Medulla oblongata (tissue), 1 donor: ENCODE results near the gene S1PR3.

Experiments
- DNase-seq: peaks from one replicate; pipeline ENCODE4 v3.0.0-alpha.2; 2015; ENCODE audit errors: extremely low spot score

Gene S1PR3

DNA sequence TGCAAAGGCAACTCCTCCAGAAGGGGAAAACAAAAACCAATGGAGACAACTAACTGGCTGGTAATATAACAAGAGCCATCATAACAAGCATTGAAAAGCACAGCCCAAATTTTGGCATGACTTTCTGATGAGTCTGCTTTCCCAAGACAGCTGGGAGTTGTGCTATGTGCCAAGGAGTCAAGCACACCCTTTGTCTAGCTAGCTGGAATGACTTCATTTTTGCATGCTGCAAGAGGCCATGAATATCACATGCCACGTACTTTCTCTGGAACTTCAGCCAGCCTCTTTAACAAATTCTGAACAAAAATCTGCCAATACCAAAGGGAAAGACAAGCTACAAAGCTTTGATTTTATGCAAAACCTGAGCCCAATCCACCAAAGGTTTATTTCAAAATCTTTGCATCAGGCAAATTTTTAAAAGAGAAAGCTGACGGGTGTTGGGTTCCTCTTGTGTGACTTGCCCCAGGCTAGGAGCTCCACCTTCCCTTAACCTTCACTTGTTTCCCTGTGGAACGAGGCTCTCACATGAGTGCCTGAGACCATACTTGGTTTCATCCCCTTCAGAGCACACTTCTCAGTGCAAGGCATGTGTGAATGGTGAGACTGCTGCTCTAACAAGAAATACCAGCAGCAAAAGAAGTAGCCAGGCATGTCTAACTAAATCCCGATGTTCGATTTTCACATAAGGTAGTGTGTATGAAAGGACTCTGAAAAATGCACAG, 47.3 kb downstream of the S1PR3 start:
- peak; percentile 79 for DNase-seq

GRCh38 chr9:89039104-89039465, 47.8 kb downstream of the S1PR3 start:
- no peak for DNase-seq

GRCh38 chr9:89039664-89040063, 48.4 kb downstream of the S1PR3 start:
- no peak for DNase-seq

DNA sequence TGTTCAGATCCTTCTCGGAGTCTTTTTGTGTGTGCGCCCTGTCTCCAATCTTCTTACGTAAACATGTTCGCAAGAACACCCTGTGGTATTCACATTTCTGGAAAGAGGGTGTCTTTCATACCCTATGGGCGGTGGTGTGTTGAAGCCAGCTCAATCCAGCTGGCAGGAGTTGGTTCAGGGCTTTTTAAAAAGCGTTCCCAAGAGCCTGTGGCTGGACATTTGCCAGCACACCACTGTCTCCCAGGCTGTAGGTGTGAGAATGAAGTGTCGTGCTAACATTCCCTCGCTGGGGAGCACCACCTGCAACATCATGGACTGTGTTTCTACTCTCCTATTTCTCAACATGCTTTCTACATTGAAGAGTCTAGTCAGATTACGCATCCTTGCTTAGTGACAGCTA, 51.7 kb downstream of the S1PR3 start:
- DNase-seq: no peak

DNA sequence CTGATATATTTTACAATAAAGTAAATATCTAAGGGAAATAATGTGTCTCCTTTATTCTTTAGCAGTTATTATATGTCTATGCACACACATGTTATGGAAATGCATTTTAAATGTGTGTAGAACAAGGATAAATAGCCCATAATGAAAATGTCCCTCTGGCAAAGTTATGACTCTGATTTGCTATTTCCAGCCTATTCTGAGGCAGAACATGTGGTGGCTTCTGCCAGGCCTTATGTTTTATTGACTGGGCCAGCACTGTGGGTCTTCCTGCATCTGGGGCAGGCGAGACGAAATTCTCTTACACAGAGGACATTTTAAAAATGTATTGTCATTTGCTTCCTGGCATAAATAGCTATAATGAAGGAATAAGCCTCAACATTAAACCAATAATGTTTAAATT, 52.8 kb downstream of the S1PR3 start:
- DNase-seq: no peak

- DNase-seq: no peak
Measured at GRCh38 chr9:89044881-89045280, 53.6 kb downstream of the S1PR3 start.

- DNase-seq: no peak
Measured at GRCh38 chr9:89046832-89047231, 55.6 kb downstream of the S1PR3 start.

DNA sequence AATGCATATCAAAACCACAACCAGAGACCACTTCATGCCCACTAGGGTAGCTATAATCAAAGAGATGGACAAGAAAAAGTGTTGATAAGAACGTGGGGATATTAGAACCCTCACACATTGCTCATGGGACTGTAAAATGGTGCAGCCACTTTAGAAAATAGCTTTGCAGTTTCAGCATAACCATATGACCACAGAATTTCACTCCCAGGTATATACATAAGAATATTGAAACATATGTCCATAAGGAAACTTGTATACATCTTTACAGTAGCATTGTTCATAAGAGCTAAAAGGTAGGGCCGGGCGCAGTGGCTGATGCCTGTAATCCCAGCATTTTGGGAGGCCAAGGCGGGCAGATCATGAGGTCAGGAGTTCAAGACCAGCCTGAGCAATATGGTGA, 56.4 kb downstream of the S1PR3 start:
- DNase-seq: no peak

DNA sequence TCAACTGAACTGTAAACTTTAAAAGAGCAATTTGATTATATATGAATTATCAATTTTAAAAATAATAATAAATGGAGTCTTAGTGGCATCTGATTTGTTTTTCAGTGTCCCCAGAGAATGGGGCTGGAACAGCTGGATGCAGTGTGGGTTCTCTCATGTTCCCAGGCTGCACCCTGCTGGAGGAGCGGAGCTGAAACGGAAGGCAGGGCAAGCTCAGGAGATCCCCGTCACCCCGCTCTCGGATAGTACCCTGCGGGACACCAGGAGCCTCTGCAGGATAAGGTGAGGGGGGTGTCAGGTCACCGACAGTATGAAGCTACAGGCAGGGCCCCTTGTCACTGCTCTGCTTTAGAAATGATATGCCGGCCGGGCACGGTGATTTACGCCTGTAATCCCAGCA, 57.3 kb downstream of the S1PR3 start:
- DNase-seq: no peak

DNA sequence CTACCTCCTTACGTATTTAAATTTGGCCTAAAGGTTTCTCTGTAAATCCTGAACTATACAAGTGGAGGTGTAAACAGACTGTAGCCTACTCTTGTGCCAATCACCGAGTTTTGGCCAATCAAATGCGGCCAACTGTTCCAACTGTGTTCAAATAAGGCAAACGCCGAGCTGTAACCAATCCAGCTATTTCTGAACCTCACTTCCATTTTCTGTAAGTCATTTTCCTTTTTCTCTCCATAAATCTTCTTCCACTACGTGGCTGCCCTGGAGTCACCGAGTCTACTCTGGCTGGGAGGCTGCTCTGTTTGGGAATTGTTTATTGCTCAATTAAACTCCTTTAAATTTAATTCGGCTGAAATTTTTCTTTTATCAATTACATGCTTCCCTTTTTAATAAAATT, 58.4 kb downstream of the S1PR3 start:
- DNase-seq: no peak

DNA sequence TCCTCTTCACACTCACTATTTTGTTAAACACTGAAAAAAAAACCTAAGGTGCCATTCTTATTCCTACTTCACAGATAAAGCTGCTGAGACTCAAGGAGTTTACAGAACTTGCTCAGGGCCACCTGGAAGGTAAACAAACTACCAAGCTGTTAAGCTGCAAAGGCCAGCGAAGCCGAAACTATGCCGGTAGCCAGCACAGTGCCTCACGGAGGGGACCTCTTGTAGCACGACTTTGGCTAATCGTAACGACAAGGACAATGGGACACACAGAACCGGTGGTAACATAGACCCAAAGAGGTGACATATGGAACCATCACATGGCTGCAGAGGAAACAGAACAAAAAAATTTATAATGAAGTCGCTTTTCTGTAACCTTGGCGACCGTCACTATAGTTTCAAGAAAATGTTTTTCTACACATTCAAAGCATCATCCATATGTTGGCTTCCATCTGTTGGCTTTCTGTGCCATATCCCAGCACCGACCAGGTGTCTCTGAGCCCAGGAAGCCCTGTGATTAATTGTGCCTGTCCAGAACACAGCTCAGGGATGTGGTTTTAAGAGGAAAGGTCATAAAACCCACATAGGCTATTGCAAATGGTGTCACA, 60.3 kb downstream of the S1PR3 start:
- no peak for DNase-seq

DNA sequence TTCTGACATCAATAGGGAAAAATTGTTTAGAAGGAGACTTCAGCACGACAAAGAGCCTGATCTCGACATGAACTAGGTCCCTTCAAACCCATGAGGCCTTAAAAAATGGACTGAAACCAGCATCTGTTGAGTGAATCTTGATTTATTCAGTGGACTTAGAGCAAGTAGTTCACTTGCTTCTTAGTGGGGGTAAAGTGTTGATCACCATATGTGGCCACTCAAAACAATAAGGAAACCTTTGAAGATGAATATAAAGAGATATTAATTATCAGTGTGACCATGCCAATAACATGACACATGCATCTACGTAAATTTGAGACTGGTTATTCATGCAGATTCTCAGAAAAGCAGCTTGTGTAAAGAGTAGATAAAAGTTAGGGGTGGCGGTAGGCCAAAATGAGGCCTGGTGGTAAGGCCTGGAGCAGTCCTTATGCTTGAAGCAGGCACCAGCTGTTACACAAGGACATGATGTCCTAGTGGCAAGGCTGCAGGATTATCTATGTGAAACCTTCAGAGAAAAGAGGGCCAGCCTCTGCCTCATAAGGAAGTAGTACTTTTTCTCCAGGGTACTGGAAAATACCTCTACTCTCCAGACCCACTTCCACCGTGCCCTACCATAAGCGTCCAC, 61.3 kb downstream of the S1PR3 start:
- DNase-seq: no peak

GRCh38 chr9:89053301-89053700, 62.0 kb downstream of the S1PR3 start:
- DNase-seq: no peak
